HEK293T (cell line): ENCODE measurements around the gene PTP4A1.

ENCODE experiments used
- CTCF ChIA-PET: fragments of 350-600 bp; formaldehyde crosslinking; extraction: SDS; loops from one replicate; lab custom pipeline; 2021; ENCODE audit warnings: antibody characterized with exemption, inconsistent platforms; lab: Yijun Ruan, JAX
- POLR2A ChIA-PET: fragments of 350-600 bp; formaldehyde crosslinking; extraction: SDS; loops from one replicate; lab custom pipeline; 2020; ENCODE audit warnings: antibody characterized with exemption, inconsistent platforms; lab: Yijun Ruan, JAX
- DNase-seq: peaks from one replicate; pipeline ENCODE4 v3.0.0; 2012; ENCODE audit warnings: mixed read lengths; ENCODE audit errors: extremely low spot score
- ARNT ChIP-seq: fragments of 450-650 bp; IDR thresholded peaks from 2 replicates; pipeline ENCODE4 v1.6.1; 2017; ENCODE audit warnings: mild to moderate bottlenecking
- BHLHE40 ChIP-seq: fragments of 450-650 bp; IDR thresholded peaks from 2 replicates; pipeline ENCODE4 v1.6.1; 2016; ENCODE audit warnings: mild to moderate bottlenecking, moderate library complexity, borderline replicate concordance
- CTBP1 ChIP-seq: fragments of 450-650 bp; IDR thresholded peaks from 2 replicates; pipeline ENCODE4 v1.6.1; 2016; ENCODE audit warnings: borderline replicate concordance
- ELF4 ChIP-seq: fragments of 450-650 bp; IDR thresholded peaks from 2 replicates; pipeline ENCODE4 v1.6.1; 2017; ENCODE audit warnings: antibody characterized with exemption
- FOXA1 ChIP-seq: fragments of 450-650 bp; IDR thresholded peaks from 2 replicates; pipeline ENCODE4 v1.6.1; 2016; ENCODE audit warnings: mild to moderate bottlenecking
- FOXK2 ChIP-seq: fragments of 450-650 bp; IDR thresholded peaks from 2 replicates; pipeline ENCODE4 v1.6.1; 2016; ENCODE audit warnings: mild to moderate bottlenecking
- FOXM1 ChIP-seq: fragments of 450-650 bp; IDR thresholded peaks from 2 replicates; pipeline ENCODE4 v1.6.1; 2017; ENCODE audit warnings: mild to moderate bottlenecking, borderline replicate concordance
- HDGF ChIP-seq: fragments of 450-650 bp; IDR thresholded peaks from 2 replicates; pipeline ENCODE4 v1.6.1; 2017; ENCODE audit warnings: antibody characterized with exemption, borderline replicate concordance
- L3MBTL2 ChIP-seq: fragments of 450-650 bp; conservative IDR thresholded peaks from 2 replicates; pipeline ENCODE4 v1.6.1; 2016; ENCODE audit warnings: mild to moderate bottlenecking
- LEF1 ChIP-seq: fragments of 450-650 bp; IDR thresholded peaks from 2 replicates; pipeline ENCODE4 v1.6.1; 2017; ENCODE audit warnings: mild to moderate bottlenecking, borderline replicate concordance
- NFRKB ChIP-seq: fragments of 450-650 bp; IDR thresholded peaks from 2 replicates; pipeline ENCODE4 v1.6.1; 2016; ENCODE audit warnings: mild to moderate bottlenecking, moderate library complexity
- PKNOX1 ChIP-seq: fragments of 450-650 bp; IDR thresholded peaks from 2 replicates; pipeline ENCODE4 v1.6.1; 2016
- SP1 ChIP-seq: fragments of 450-650 bp; IDR thresholded peaks from 2 replicates; pipeline ENCODE4 v1.6.1; 2017
- SUZ12 ChIP-seq: fragments of 450-650 bp; IDR thresholded peaks from 2 replicates; pipeline ENCODE4 v1.6.1; 2016; ENCODE audit warnings: mild to moderate bottlenecking
- TARDBP ChIP-seq: fragments of 450-650 bp; IDR thresholded peaks from 2 replicates; pipeline ENCODE4 v1.6.1; 2016
- ZNF384 ChIP-seq: fragments of 450-650 bp; IDR thresholded peaks from 2 replicates; pipeline ENCODE4 v1.6.1; 2016

PTP4A1 gene

DNA sequence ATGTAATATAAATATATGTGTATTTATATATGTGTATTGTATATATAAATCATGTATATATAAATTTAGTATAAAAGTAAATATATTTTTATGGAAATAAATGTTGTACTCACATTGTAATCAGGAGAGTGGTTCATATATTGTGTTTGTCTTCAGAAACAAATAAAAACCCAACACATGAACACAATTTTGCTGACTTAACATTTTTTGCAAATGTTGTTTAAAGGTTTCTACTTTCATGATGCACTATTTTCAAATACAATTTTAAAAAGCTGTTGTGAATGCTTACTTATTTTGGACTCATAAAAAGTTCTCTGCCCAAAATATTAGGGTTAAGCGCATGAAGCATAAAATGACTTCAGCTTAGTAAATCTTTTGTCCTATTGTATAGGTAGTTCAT lies 39.3 kb downstream of the PTP4A1 start:
- TF ChIP-seq NFRKB, result no peak
- no peak for TF ChIP-seq FOXM1
- TF ChIP-seq PKNOX1, result no peak
- no peak for TF ChIP-seq LEF1
- no peak for TF ChIP-seq ZNF384
- TF ChIP-seq L3MBTL2, result no peak
- TF ChIP-seq BHLHE40, result no peak
- no peak for TF ChIP-seq TARDBP
- no peak for TF ChIP-seq ELF4
- TF ChIP-seq HDGF, result no peak
- no peak for TF ChIP-seq SUZ12
- TF ChIP-seq SP1, result no peak
- no peak for TF ChIP-seq FOXK2
- no peak for TF ChIP-seq FOXA1
- no peak for TF ChIP-seq ARNT
- no peak for TF ChIP-seq CTBP1
- POLR2A ChIA-PET, result interaction anchor here (1.0 kb wide), 1 partner anchor 24 kb away, joined by 3 read pairs; the partner anchor contains the start of gene PHF3
- DNase-seq, result no peak
- CTCF ChIA-PET, result interaction anchor here (0.7 kb wide), 1 partner anchor 212 kb away, joined by 4 read pairs; no protein-coding TSS in a partner anchor

DNA sequence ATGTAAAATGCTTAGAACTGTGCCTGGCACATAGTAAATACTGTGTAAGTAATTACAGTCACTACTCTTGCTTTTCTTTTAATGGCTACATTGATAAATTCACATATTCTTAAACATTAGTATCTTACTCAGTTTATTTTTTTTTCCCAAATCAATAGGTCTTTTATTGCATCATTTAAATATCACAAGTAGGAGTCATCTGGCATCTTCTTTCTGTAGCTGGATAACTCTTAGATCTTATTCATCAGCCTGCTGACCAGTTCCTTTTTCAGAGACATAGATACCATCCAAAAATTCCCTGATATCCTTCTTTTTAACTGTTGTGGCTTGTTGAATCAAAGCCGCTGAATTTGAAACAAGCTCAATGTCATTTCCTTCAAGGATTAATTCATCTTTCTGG lies 43.3 kb downstream of the PTP4A1 start:
- no peak for DNase-seq
- CTCF ChIA-PET, result interaction anchor here (2.2 kb wide), 1 partner anchor 17 kb away, joined by 8 read pairs; no protein-coding TSS in a partner anchor
- no peak for TF ChIP-seq ZNF384
- no peak for TF ChIP-seq FOXA1
- TF ChIP-seq PKNOX1, result no peak
- TF ChIP-seq NFRKB, result no peak
- no peak for TF ChIP-seq BHLHE40
- TF ChIP-seq TARDBP, result no peak
- POLR2A ChIA-PET, result no interaction called here
